GM21423 (cell line): ENCODE measurements around the gene TMED4.

Experiments
- ATAC-seq: cut with Tn5 transposase; IDR thresholded peaks from one replicate; pipeline ENCODE4 v1.9.1; 2021; ENCODE audit warnings: mild to moderate bottlenecking, moderate library complexity; ENCODE audit not compliant: unreplicated experiment

TMED4 gene

GRCh38 chr7:44581879-44582603, at the start of gene TMED4:
TSS of gene TMED4 (minus strand) at chr7:44582231. CDS start at chr7:44582206, 25 bp downstream.
- peak; percentile 81 for ATAC-seq

GRCh38 chr7:44631458-44632115, 49.6 kb upstream of the TMED4 start:
- no peak for ATAC-seq

GRCh38 chr7:44630792-44631457, 48.9 kb upstream of the TMED4 start:
- no peak for ATAC-seq

- ATAC-seq, result peak; percentile 34
These were observed 47.9 kb upstream of the TMED4 start for GRCh38 chr7:44629829-44630522.

- ATAC-seq, result no peak
These were observed 44.6 kb upstream of the TMED4 start for GRCh38 chr7:44626620-44627019.

GRCh38 chr7:44625526-44626471, 43.8 kb upstream of the TMED4 start:
- ATAC-seq, result no peak

- no peak for ATAC-seq
These were observed 42.3 kb upstream of the TMED4 start for GRCh38 chr7:44624318-44624717.

GRCh38 chr7:44622342-44623151, 40.5 kb upstream of the TMED4 start:
- ATAC-seq, result peak; percentile 64

- no peak for ATAC-seq
These were observed 39.7 kb upstream of the TMED4 start for GRCh38 chr7:44621750-44622103.

- no peak for ATAC-seq
These were observed 39.2 kb upstream of the TMED4 start for GRCh38 chr7:44621034-44621749.

GRCh38 chr7:44618753-44619152, 36.7 kb upstream of the TMED4 start:
- no peak for ATAC-seq

GRCh38 chr7:44618045-44618444, 36.0 kb upstream of the TMED4 start:
- no peak for ATAC-seq

- no peak for ATAC-seq
These were observed 35.3 kb upstream of the TMED4 start for GRCh38 chr7:44617225-44617890.

GRCh38 chr7:44616545-44616944, 34.5 kb upstream of the TMED4 start:
- no peak for ATAC-seq

GRCh38 chr7:44615793-44616192, 33.8 kb upstream of the TMED4 start:
- no peak for ATAC-seq

GRCh38 chr7:44615149-44615611, 33.1 kb upstream of the TMED4 start:
- ATAC-seq, result no peak

- ATAC-seq, result no peak
These were observed 27.8 kb upstream of the TMED4 start for GRCh38 chr7:44609829-44610228.
